Endothelial cell (in vitro differentiated cells): Measurements from ENCODE around the gene CNTD1. TPM values are rescaled to one million over a fixed set of nuclear protein-coding genes. Genes with fewer than 3 reads are reported as not detected.
"Not testable (repeated sequence)": the region's sequence is repeated elsewhere in the genome, so short reads cannot be mapped to it uniquely, and the experiment has no call there.

ENCODE experiments used
- DNase-seq: peaks from one replicate; pipeline ENCODE4 v3.0.0; 2021; ENCODE audit warnings: low spot score
- H3K27ac Mint-ChIP-seq: one replicate; pipeline ENCODE4 v1.8.0; 2021; ENCODE audit warnings: mixed read lengths, inconsistent platforms; ENCODE audit not compliant: unreplicated experiment
- H3K27me3 Mint-ChIP-seq: one replicate; pipeline ENCODE4 v1.8.0; 2021; ENCODE audit warnings: mild to moderate bottlenecking, moderate library complexity, mixed read lengths, inconsistent platforms; ENCODE audit not compliant: unreplicated experiment
- H3K36me3 Mint-ChIP-seq: one replicate; pipeline ENCODE4 v1.8.0; 2021; ENCODE audit warnings: mild to moderate bottlenecking, low read depth, mixed read lengths, inconsistent platforms; ENCODE audit not compliant: unreplicated experiment
- H3K4me1 Mint-ChIP-seq: one replicate; pipeline ENCODE4 v1.8.0; 2021; ENCODE audit warnings: mild to moderate bottlenecking, mixed read lengths, inconsistent platforms; ENCODE audit not compliant: unreplicated experiment
- H3K4me3 Mint-ChIP-seq: one replicate; pipeline ENCODE4 v1.8.0; 2021; ENCODE audit warnings: mild to moderate bottlenecking, mixed read lengths, inconsistent platforms; ENCODE audit not compliant: unreplicated experiment
- H3K9me3 Mint-ChIP-seq: one replicate; pipeline ENCODE4 v1.8.0; 2021; ENCODE audit warnings: mixed read lengths, inconsistent platforms; ENCODE audit not compliant: unreplicated experiment
- microRNA-seq: library from miRNA; unstranded; fragments of <30 nt; microRNA quantifications from one replicate; pipeline ENCODE4, GENCODE V29; 2020; ENCODE audit not compliant: unreplicated experiment
- total RNA-seq: library from RNA; stranded (reverse); fragmentation: NEBNext Ultra II Directional; extraction: Animal tissue kit (Norgen Biotek cat#: 25700); gene quantifications from one replicate; pipeline ENCODE4 v1.2.1, GENCODE V29; 2021; ENCODE audit not compliant: unreplicated experiment
- TF ChIP-seq, protein P1 (sequence below): fragments of 200-600 bp; sonication (generic); IDR thresholded peaks from one replicate; pipeline ENCODE4 v1.5.0; 2021; ENCODE audit warnings: antibody characterized with exemption; ENCODE audit not compliant: unreplicated experiment

The CNTD1 gene
- total RNA-seq, 1 donor from 2014 or later = 0.59 TPM

DNA sequence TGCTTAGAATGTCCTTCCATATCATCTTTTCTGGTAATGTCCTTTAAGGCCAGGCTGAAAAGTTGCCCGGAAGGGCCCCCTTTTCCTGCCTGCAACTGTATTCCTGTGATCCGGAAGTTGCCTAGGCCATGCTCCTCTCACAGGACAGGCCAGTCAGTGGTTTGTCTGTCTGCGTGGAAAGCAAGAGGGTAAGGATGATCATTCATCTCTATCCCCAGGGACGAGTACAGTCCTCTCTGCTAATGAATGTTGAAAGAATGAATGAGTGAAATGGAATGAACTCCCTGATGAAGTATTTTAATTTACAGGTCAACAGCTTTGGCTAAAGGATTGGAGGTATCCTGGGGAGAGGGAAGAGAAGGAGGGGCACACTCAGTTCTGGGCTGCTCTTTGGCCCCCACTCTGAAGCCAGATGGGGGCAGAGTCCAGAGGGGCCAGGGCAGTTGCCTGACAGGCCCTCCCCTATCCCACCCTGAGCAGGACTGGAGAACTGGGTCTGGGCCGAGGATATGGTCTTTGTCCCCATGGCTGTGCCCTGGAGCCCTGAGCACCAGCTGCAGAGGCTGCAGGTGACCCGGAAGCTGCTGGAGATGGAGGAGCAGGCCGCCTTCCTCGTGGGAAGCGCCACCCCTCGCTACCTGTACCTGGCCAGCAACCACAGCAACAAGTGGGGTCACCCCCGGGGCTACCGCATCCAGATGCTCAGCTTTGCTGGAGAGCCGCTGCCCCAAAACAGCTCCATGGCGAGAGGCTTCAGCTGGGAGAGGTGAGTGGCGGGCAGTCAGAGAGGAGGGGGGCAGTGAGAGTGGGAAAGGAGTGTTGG lies 55.5 kb downstream of the CNTD1 start:
- Mint-ChIP-seq H3K4me3 (peak overlapping the region; percentile 35), H3K9me3 (no peaks in the 10 kb centered on the region), H3K4me1 (peaks cover 33% of the 10 kb centered on the region), H3K36me3 (no peaks in the 10 kb centered on the region), H3K27me3 (peaks cover 12% of the 10 kb centered on the region), H3K27ac (peak overlapping the region; percentile 2)
- no peak for DNase-seq
- TF ChIP-seq, protein P1, sequence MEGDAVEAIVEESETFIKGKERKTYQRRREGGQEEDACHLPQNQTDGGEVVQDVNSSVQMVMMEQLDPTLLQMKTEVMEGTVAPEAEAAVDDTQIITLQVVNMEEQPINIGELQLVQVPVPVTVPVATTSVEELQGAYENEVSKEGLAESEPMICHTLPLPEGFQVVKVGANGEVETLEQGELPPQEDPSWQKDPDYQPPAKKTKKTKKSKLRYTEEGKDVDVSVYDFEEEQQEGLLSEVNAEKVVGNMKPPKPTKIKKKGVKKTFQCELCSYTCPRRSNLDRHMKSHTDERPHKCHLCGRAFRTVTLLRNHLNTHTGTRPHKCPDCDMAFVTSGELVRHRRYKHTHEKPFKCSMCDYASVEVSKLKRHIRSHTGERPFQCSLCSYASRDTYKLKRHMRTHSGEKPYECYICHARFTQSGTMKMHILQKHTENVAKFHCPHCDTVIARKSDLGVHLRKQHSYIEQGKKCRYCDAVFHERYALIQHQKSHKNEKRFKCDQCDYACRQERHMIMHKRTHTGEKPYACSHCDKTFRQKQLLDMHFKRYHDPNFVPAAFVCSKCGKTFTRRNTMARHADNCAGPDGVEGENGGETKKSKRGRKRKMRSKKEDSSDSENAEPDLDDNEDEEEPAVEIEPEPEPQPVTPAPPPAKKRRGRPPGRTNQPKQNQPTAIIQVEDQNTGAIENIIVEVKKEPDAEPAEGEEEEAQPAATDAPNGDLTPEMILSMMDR = no peak

DNA sequence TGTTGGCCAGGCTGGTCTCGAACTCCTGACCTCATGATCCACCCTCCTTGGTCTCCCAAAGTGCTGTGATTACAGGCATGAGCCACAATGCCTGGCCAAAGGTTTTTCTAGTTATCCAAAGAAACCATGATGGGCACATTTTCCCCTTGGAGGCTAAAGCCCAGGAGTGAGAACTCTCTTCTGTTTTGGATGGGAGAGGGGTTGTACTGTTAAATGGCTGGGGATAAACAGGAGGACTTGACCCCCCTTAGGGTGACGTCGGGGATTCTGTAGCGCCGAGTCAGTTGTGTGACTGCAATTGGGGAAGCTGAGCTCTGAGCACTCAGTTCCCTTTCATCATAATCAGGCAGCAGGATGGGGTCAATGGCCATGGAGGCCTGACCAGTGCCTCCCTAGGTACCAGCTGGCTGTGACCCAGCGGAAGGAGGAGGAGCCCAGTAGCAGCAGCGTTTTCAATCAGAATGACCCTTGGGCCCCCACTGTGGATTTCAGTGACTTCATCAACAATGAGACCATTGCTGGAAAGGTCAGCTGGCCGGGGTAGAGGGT lies 56.5 kb downstream of the CNTD1 start:
- Mint-ChIP-seq H3K27ac (no peak overlapping the region), H3K36me3 (no peaks in the 10 kb centered on the region), H3K4me3 (no peak overlapping the region), H3K9me3 (no peaks in the 10 kb centered on the region), H3K4me1 (peaks cover 32% of the 10 kb centered on the region), H3K27me3 (peaks cover 10% of the 10 kb centered on the region)
- no peak for DNase-seq
- TF ChIP-seq, protein P1 = no peak

DNA sequence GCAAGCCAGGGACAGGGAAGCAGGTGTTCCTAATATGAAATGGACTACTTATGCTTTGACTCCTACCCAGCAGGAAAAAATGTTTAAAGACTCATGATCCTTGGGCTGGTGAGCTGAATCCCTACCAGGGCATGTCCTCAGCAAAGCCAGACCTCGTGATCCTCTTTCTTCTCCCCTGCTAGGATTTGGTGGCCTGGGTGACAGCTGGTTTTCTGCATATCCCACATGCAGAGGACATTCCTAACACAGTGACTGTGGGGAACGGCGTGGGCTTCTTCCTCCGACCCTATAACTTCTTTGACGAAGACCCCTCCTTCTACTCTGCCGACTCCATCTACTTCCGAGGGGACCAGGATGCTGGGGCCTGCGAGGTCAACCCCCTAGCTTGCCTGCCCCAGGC lies 57.4 kb downstream of the CNTD1 start:
- H3K9me3 Mint-ChIP-seq, H3K27me3 Mint-ChIP-seq, H3K27ac Mint-ChIP-seq, H3K36me3 Mint-ChIP-seq, H3K4me3 Mint-ChIP-seq, DNase-seq: not testable (repeated sequence)
- H3K4me1 Mint-ChIP-seq = peaks cover 26% of the 10 kb centered on the region

DNA sequence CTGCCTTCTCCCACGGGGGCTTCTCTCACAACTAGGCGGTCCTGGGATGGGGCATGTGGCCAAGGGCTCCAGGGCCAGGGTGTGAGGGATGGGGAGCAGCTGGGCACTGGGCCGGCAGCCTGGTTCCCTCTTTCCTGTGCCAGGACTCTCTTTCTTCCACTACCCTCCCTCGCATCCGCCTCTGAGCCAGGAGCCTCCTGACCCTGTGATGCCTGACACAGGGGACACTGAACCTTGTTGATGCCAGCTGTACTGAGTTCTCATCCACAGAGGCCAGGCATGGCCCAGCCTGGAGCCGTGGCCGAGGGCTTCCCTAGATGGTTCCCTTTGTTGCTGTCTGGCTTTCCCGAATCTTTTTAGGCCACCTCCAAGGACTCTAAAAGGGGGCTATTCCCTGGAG lies 57.9 kb downstream of the CNTD1 start:
- not testable (repeated sequence) for DNase-seq, H3K27me3 Mint-ChIP-seq, H3K9me3 Mint-ChIP-seq, H3K36me3 Mint-ChIP-seq, H3K27ac Mint-ChIP-seq
- Mint-ChIP-seq H3K4me1 (peaks cover 26% of the 10 kb centered on the region), H3K4me3 (peak overlapping the region; percentile 73)

DNA sequence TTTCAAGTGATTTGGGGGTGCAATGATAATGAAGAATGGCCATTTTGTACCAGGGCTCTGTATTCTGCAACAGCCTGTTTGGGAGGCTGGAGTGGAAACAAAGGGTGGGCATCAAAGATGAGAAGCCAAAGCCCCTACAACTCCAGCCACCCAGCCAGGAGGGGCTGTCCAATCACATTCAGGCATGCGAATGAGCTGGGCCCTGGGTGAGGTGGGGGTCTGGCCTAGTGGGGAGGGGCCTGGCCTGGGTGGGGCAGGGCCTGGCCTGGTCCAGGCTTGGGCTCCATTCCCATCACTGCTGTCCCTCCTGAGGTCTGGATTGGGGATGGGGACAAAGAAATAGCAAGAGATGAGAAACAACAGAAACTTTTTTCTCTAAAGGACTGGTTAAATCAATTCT lies 58.7 kb downstream of the CNTD1 start:
- DNase-seq = no peak
- Mint-ChIP-seq H3K36me3 (no peaks in the 10 kb centered on the region), H3K4me1 (peaks cover 25% of the 10 kb centered on the region), H3K27me3 (peaks cover 8% of the 10 kb centered on the region), H3K4me3 (peak overlapping the region; percentile 73), H3K9me3 (no peaks in the 10 kb centered on the region), H3K27ac (no peak overlapping the region)
- TF ChIP-seq, protein P1 = no peak

Small RNAs within 50 kb of the gene (microRNA-seq; reads per million reads assigned to microRNA genes)
- 1.5 reads per million, percentile 22 among the genes with 10 or more reads in this experiment for gene MIR6781

Other genes with a start within 250 kb of the CNTD1 start
- gene HSD17B1, start 245.9 kb upstream of the CNTD1 start, total RNA-seq = 0.64 TPM
- 66.3 TPM for gene COASY, start 236.7 kb upstream of the CNTD1 start, total RNA-seq
- gene MLX, start 231.8 kb upstream of the CNTD1 start, total RNA-seq = 45.9 TPM
- gene PSMC3IP, start 221.1 kb upstream of the CNTD1 start, total RNA-seq = 8.0 TPM
- 92.1 TPM for gene RETREG3, start 189.5 kb upstream of the CNTD1 start, total RNA-seq
- 54.5 TPM for gene TUBG1, start 189.2 kb upstream of the CNTD1 start, total RNA-seq
- 19.7 TPM for gene TUBG2, start 139.6 kb upstream of the CNTD1 start, total RNA-seq
- 25.2 TPM for gene PLEKHH3, start 121.9 kb upstream of the CNTD1 start, total RNA-seq
- gene CCR10, start 117.0 kb upstream of the CNTD1 start, total RNA-seq = 1.2 TPM
- gene CNTNAP1, start 116.3 kb upstream of the CNTD1 start, total RNA-seq = 8.9 TPM
- 31.7 TPM for gene EZH1, start 53.8 kb upstream of the CNTD1 start, total RNA-seq
- 630 TPM for gene RAMP2, start 37.6 kb upstream of the CNTD1 start, total RNA-seq
- gene VPS25, start 25.4 kb upstream of the CNTD1 start, total RNA-seq = 39.4 TPM
- 8.9 TPM for gene WNK4, start 18.3 kb upstream of the CNTD1 start, total RNA-seq
- 60.3 TPM for gene COA3, start 157 bp upstream of the CNTD1 start, total RNA-seq
- 66.4 TPM for gene BECN1, start 25.4 kb downstream of the CNTD1 start, total RNA-seq
- gene PSME3, start 34.5 kb downstream of the CNTD1 start, total RNA-seq = 128 TPM
- gene AOC2, start 45.7 kb downstream of the CNTD1 start, total RNA-seq = 6.2 TPM
- gene AOC3, start 52.3 kb downstream of the CNTD1 start, total RNA-seq = 36.5 TPM
- gene G6PC1, start 101.9 kb downstream of the CNTD1 start, total RNA-seq = not detected
- gene AARSD1, start 165.6 kb downstream of the CNTD1 start, total RNA-seq = 39.6 TPM
- gene PTGES3L, start 181.2 kb downstream of the CNTD1 start, total RNA-seq = 1.5 TPM
- gene RUNDC1, start 181.7 kb downstream of the CNTD1 start, total RNA-seq = 12.2 TPM
- 1,237 TPM for gene RPL27, start 199.6 kb downstream of the CNTD1 start, total RNA-seq
- 4.2 TPM for gene IFI35, start 207.9 kb downstream of the CNTD1 start, total RNA-seq
- gene VAT1, start 223.5 kb downstream of the CNTD1 start, total RNA-seq = 460 TPM
- gene RND2, start 226.4 kb downstream of the CNTD1 start, total RNA-seq = 5.9 TPM